ENCODE measurements around the gene KIF11. TPM values are rescaled to one million over a fixed set of nuclear protein-coding genes. Genes with fewer than 3 reads are reported as not detected.

KIF11 gene
- total RNA-seq, 1 experiment from 2014 or later: 37.7 TPM

DNA sequence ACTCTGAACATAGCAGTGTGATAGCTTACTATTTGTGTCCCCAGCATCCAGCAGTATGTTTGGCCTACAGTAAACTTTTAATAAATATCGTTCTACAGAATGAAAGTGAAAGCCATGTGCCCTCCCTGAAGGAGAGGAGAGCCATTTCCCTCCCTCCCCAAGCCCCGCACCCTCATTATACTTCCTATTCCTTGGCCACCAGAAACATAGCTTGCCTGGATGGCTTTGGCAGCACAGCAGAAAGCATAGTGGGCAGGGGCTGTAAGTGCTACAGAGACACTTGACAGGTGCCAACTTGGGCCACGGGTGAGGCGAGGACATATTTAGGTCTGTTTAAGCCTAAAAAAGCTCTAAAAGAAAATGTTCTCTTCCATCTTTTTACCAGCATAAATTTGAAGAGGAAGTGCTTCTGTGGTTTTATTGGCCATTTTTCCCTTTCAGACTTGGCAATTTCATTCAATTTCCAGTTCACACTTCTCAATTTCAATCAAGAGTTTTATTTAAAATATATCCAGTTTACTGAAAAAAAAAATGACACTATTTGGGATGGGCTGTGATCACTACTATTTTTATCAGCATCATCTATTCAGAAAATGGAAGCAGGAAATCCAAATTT, 109.5 kb downstream of the KIF11 start:
- Mint-ChIP-seq H3K9me3 (ENCODE audit: unreplicated experiment) (no peaks in the 10 kb centered on the region), H3K27me3 (ENCODE audit: insufficient read depth, unreplicated experiment) (no peaks in the 10 kb centered on the region), H3K27ac (ENCODE audit: unreplicated experiment) (no peak overlapping the region), H3K36me3 (ENCODE audit: insufficient read depth, unreplicated experiment) (peaks cover 6% of the 10 kb centered on the region), H3K4me1 (ENCODE audit: low read depth, unreplicated experiment) (peaks cover 16% of the 10 kb centered on the region), H3K4me3 (ENCODE audit: unreplicated experiment) (no peak overlapping the region)
- Histone ChIP-seq H3K9me3 (no peaks in the 10 kb centered on the region), H3K36me3 (ENCODE audit: control insufficient read depth, insufficient read depth, low read length) (no peaks in the 10 kb centered on the region), H3K4me3 (ENCODE audit: low read depth, low read length) (no peak overlapping the region), H3K27me3 (replicated peaks; ENCODE audit: control insufficient read depth, insufficient read depth, low read length) (no peaks in the 10 kb centered on the region), H3K4me1 (peaks cover 16% of the 10 kb centered on the region)
- no TSS peak for BruUV-seq (replicated peaks)
- ChIA-PET POLR2A (no interaction called here), CTCF (no interaction called here)
- TF ChIP-seq, protein P1, sequence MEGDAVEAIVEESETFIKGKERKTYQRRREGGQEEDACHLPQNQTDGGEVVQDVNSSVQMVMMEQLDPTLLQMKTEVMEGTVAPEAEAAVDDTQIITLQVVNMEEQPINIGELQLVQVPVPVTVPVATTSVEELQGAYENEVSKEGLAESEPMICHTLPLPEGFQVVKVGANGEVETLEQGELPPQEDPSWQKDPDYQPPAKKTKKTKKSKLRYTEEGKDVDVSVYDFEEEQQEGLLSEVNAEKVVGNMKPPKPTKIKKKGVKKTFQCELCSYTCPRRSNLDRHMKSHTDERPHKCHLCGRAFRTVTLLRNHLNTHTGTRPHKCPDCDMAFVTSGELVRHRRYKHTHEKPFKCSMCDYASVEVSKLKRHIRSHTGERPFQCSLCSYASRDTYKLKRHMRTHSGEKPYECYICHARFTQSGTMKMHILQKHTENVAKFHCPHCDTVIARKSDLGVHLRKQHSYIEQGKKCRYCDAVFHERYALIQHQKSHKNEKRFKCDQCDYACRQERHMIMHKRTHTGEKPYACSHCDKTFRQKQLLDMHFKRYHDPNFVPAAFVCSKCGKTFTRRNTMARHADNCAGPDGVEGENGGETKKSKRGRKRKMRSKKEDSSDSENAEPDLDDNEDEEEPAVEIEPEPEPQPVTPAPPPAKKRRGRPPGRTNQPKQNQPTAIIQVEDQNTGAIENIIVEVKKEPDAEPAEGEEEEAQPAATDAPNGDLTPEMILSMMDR (IDR thresholded peaks at IDR 0.05; ENCODE audit: insufficient read depth in 1 of 2, low read depth in 1 of 2, low read length in 1 of 2, severe bottlenecking in 1 of 2, unreplicated experiment in 1 of 2): no peak
- DNase-seq: no peak
- intact Hi-C loops (cut with micrococcal nuclease; ENCODE audit: unreplicated experiment): no loop called here

Other genes with a start within 250 kb of the KIF11 start
- 84.8 and 85.5 TPM in 2 replicates for gene IDE, start 19.0 kb upstream of the KIF11 start, total RNA-seq (2022)
- gene HHEX, start 96.8 kb downstream of the KIF11 start, total RNA-seq (2022): 5.8 and 6.7 TPM in 2 replicates

Measured in Caco-2 (cell line).